B cell (primary cell): ENCODE measurements around the gene MYH7B.

Source experiments
- CTCF ChIP-seq: fragments of 200-600 bp; IDR thresholded peaks from one replicate; pipeline ENCODE4 v1.8.0; 2022; ENCODE audit warnings: antibody characterized with exemption, mild to moderate bottlenecking
- EZH2 ChIP-seq: IDR thresholded peaks from 2 replicates; pipeline ENCODE4 v1.6.1; 2012; ENCODE audit warnings: borderline replicate concordance, low read depth, mild to moderate bottlenecking, moderate library complexity, low read length; ENCODE audit not compliant: insufficient read depth, poor library complexity, severe bottlenecking

- TF ChIP-seq CTCF (no peak), EZH2 (no peak)
These were observed 8.8 kb downstream of the MYH7B start for GRCh38 chr20:34964486-34964885.
